Putamen (tissue), 1 donor: Measurements from ENCODE around the gene SERPINC1.
"Not testable (repeated sequence)": the region's sequence is repeated elsewhere in the genome, so short reads cannot be mapped to it uniquely, and the experiment has no call there.

Experiments used
- DNase-seq: peaks from one replicate; pipeline ENCODE4 v3.0.0-alpha.2; 2016; ENCODE audit warnings: low spot score

The SERPINC1 gene

GRCh38 chr1:173917149-173917548, at the start of gene SERPINC1:
SERPINC1 (minus strand) TSS chr1:173917327; CDS start chr1:173917259, 68 bp downstream.
- DNase-seq, result no peak

- DNase-seq, result not testable (repeated sequence)
Observed at GRCh38 chr1:173965896-173966295, 48.8 kb upstream of the SERPINC1 start.

GRCh38 chr1:173963477-173963876, 46.4 kb upstream of the SERPINC1 start:
- DNase-seq, result no peak

- DNase-seq, result no peak
Observed at GRCh38 chr1:173960625-173961024, 43.5 kb upstream of the SERPINC1 start.

GRCh38 chr1:173954179-173954578, 37.1 kb upstream of the SERPINC1 start:
- no peak for DNase-seq

- no peak for DNase-seq
Observed at GRCh38 chr1:173948594-173948993, 31.5 kb upstream of the SERPINC1 start.

- DNase-seq, result no peak
Observed at GRCh38 chr1:173946380-173946921, 29.3 kb upstream of the SERPINC1 start.

- no peak for DNase-seq
Observed at GRCh38 chr1:173937062-173937461, 19.9 kb upstream of the SERPINC1 start.

GRCh38 chr1:173934440-173934839, 17.3 kb upstream of the SERPINC1 start:
- no peak for DNase-seq

- not testable (repeated sequence) for DNase-seq
Observed at GRCh38 chr1:173930541-173930940, 13.4 kb upstream of the SERPINC1 start.

- no peak for DNase-seq
Observed at GRCh38 chr1:173925306-173926242, 8.4 kb upstream of the SERPINC1 start.

- no peak for DNase-seq
Observed at GRCh38 chr1:173920861-173921260, 3.7 kb upstream of the SERPINC1 start.

- no peak for DNase-seq
Observed at GRCh38 chr1:173917635-173918493, 737 bp upstream of the SERPINC1 start.

- no peak for DNase-seq
Observed at GRCh38 chr1:173916667-173917066, 460 bp downstream of the SERPINC1 start.

GRCh38 chr1:173915596-173915995, 1.5 kb downstream of the SERPINC1 start:
- no peak for DNase-seq

GRCh38 chr1:173914366-173914871, 2.7 kb downstream of the SERPINC1 start:
- DNase-seq, result no peak

GRCh38 chr1:173913111-173913510, 4.0 kb downstream of the SERPINC1 start:
- no peak for DNase-seq

GRCh38 chr1:173903827-173904531, 13.1 kb downstream of the SERPINC1 start:
- DNase-seq, result no peak

- DNase-seq, result no peak
Observed at GRCh38 chr1:173900992-173901391, 16.1 kb downstream of the SERPINC1 start.

- DNase-seq, result no peak
Observed at GRCh38 chr1:173900427-173900826, 16.7 kb downstream of the SERPINC1 start.

- no peak for DNase-seq
Observed at GRCh38 chr1:173894189-173894588, 22.9 kb downstream of the SERPINC1 start.

- no peak for DNase-seq
Observed at GRCh38 chr1:173893611-173894010, 23.5 kb downstream of the SERPINC1 start.
